ENCODE measurements around the gene OR1L8.
"Not testable (repeated sequence)": the region's sequence is repeated elsewhere in the genome, so short reads cannot be mapped to it uniquely, and the experiment has no call there.

Gene OR1L8

GRCh38 chr9:122583284-122583683 lies at the start of gene OR1L8:
OR1L8 (minus strand) TSS chr9:122583384; CDS start chr9:122568477, 14,907 bp downstream.
- DNase-seq (ENCODE audit: insufficient read length, low spot score); FAIRE-seq: not testable (repeated sequence)

GRCh38 chr9:122619996-122620395 lies 36.8 kb upstream of the OR1L8 start:
- no peak for FAIRE-seq
- DNase-seq (ENCODE audit: insufficient read length, low spot score): no peak

GRCh38 chr9:122614362-122614761 lies 31.2 kb upstream of the OR1L8 start, which contains the start of gene OR1Q1:
OR1Q1 (plus strand) TSS chr9:122614738; CDS start chr9:122614738, 0 bp downstream.
- DNase-seq (ENCODE audit: insufficient read length, low spot score) (no peak), FAIRE-seq (no peak)

GRCh38 chr9:122609804-122610203 lies 26.6 kb upstream of the OR1L8 start:
- FAIRE-seq (no peak), DNase-seq (ENCODE audit: insufficient read length, low spot score) (no peak)

GRCh38 chr9:122606587-122606986 lies 23.4 kb upstream of the OR1L8 start:
- no peak for DNase-seq (ENCODE audit: insufficient read length, low spot score)
- FAIRE-seq: no peak

GRCh38 chr9:122605691-122606090 lies 22.5 kb upstream of the OR1L8 start:
- no peak for DNase-seq (ENCODE audit: insufficient read length, low spot score)
- no peak for FAIRE-seq

- DNase-seq (ENCODE audit: insufficient read length, low spot score): no peak
- no peak for FAIRE-seq
Measured at GRCh38 chr9:122580360-122580759, 2.8 kb downstream of the OR1L8 start.

GRCh38 chr9:122579874-122580273 lies 3.3 kb downstream of the OR1L8 start:
- no peak for FAIRE-seq

GRCh38 chr9:122572456-122572855 lies 10.7 kb downstream of the OR1L8 start:
- no peak for FAIRE-seq
- DNase-seq (ENCODE audit: insufficient read length, low spot score): no peak

More at GRCh38 chr9:122579874-122580273, 3.3 kb downstream of the OR1L8 start:
- no peak for DNase-seq (ENCODE audit: insufficient read length, low spot score)

- no peak for DNase-seq (ENCODE audit: insufficient read length, low spot score)
Measured at GRCh38 chr9:122567901-122568300, 15.3 kb downstream of the OR1L8 start.

GRCh38 chr9:122562134-122562760 lies 20.9 kb downstream of the OR1L8 start:
- no peak for FAIRE-seq
- DNase-seq (ENCODE audit: insufficient read length, low spot score): no peak

More at GRCh38 chr9:122567901-122568300, 15.3 kb downstream of the OR1L8 start:
- FAIRE-seq: no peak

- FAIRE-seq (no peak), DNase-seq (ENCODE audit: insufficient read length, low spot score) (no peak)
Measured at GRCh38 chr9:122561446-122561845, 21.7 kb downstream of the OR1L8 start.

- DNase-seq (ENCODE audit: insufficient read length, low spot score): no peak
- FAIRE-seq: no peak
Measured at GRCh38 chr9:122552812-122553211, 30.4 kb downstream of the OR1L8 start, which contains the start of gene OR1N2. OR1N2 (plus strand) TSS chr9:122553112; CDS start chr9:122553212, 100 bp downstream.

- DNase-seq (ENCODE audit: insufficient read length, low spot score) (no peak), FAIRE-seq (no peak)
Measured at GRCh38 chr9:122551371-122551770, 31.8 kb downstream of the OR1L8 start.

GRCh38 chr9:122546196-122546595 lies 37.0 kb downstream of the OR1L8 start:
- FAIRE-seq (no peak), DNase-seq (ENCODE audit: insufficient read length, low spot score) (no peak)

GRCh38 chr9:122538757-122539156 lies 44.4 kb downstream of the OR1L8 start:
- FAIRE-seq: no peak

GRCh38 chr9:122537066-122537465 lies 46.1 kb downstream of the OR1L8 start:
- DNase-seq (ENCODE audit: insufficient read length, low spot score); FAIRE-seq: not testable (repeated sequence)

More at GRCh38 chr9:122538757-122539156, 44.4 kb downstream of the OR1L8 start:
- DNase-seq (ENCODE audit: insufficient read length, low spot score): no peak

GRCh38 chr9:122536134-122536533 lies 47.0 kb downstream of the OR1L8 start:
- no peak for DNase-seq (ENCODE audit: insufficient read length, low spot score)
- no peak for FAIRE-seq

- not testable (repeated sequence) for DNase-seq (ENCODE audit: insufficient read length, low spot score); FAIRE-seq
Measured at GRCh38 chr9:122531157-122531556, 52.0 kb downstream of the OR1L8 start.

GRCh38 chr9:122527193-122527592 lies 56.0 kb downstream of the OR1L8 start, which contains the start of gene OR1N1:
OR1N1 (minus strand) TSS chr9:122527293; CDS start chr9:122527293, 0 bp downstream.
- no peak for FAIRE-seq
- DNase-seq (ENCODE audit: insufficient read length, low spot score): no peak

- FAIRE-seq: no peak
Measured at GRCh38 chr9:122526602-122527001, 56.6 kb downstream of the OR1L8 start.

GRCh38 chr9:122519376-122519775 lies 63.8 kb downstream of the OR1L8 start:
- DNase-seq (ENCODE audit: insufficient read length, low spot score): no peak
- FAIRE-seq: no peak

More at GRCh38 chr9:122526602-122527001, 56.6 kb downstream of the OR1L8 start:
- DNase-seq (ENCODE audit: insufficient read length, low spot score): no peak
